OCI-M2 (cell line): Measurements from ENCODE around the gene C21orf91.

ENCODE experiments used
- DNase-seq: peaks from one replicate; lab custom pipeline; 2025; ENCODE audit not compliant: unreplicated experiment; lab: John Stamatoyannopoulos, UW

The C21orf91 gene

DNA sequence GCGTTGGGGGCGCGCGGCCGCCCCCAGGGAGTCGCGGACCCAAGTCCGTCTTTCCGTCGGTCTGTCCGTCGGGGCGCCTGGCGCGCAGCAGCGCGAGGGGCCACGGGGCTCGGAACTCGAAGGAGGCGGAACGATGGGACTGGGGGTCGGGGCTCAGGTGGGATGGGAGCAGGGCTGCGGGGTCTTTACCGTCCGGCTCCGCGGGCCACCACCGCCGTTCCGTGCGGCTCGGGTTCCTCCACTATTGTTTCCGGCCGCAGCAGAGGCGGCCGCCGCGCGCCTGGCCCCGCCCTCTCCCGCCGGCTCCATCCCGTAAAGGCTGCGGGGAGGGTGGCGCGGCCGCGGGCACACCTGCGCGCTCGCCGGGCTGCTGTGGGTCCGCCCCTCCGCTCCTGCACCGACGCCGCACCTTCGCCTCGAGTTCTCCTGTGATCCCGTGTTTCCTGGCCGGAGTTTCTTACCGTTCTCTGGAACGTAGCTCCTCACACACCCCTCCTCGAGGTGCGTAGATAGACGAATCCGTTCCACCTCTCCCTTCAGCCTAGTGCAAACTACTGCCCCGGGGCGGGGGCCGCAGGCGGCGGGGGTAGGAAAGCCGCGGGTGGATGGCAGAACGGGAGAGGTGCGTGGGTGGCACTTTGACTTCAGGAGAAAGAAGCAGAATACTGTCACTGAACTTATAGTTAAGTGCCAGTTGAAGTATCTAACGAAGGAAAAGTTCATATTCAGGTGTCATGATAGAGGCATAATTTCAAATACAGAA, at the start of gene C21orf91:
C21orf91 (minus strand) TSS at position 243 of the 763 bp plus-strand sequence. CDS start 1,038 bp downstream, outside the sequence.
- peak; percentile 39 for DNase-seq

- DNase-seq = no peak
Observed at GRCh38 chr21:17866590-17866989, 47.4 kb upstream of the C21orf91 start.

GRCh38 chr21:17859661-17860060, 40.5 kb upstream of the C21orf91 start:
- no peak for DNase-seq

GRCh38 chr21:17858747-17859146, 39.6 kb upstream of the C21orf91 start:
- DNase-seq = no peak

DNA sequence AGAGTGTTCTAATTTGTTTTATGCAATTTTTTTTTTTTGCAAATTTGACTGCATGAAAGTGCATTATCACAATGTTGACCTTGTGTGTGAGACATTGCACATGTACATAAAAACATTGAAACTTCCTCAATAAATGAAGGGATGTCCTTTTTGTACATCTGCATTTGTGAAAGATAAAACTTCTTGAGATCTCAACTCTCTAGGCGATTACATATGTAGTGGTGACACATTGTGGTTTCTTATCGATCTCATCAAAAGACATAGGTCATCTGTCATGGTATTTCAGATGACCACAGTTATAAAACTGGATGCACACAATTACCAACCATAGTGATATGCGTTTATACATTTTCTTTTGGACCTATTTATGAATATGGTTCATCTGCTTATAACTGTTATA, 35.6 kb upstream of the C21orf91 start:
- no peak for DNase-seq

DNA sequence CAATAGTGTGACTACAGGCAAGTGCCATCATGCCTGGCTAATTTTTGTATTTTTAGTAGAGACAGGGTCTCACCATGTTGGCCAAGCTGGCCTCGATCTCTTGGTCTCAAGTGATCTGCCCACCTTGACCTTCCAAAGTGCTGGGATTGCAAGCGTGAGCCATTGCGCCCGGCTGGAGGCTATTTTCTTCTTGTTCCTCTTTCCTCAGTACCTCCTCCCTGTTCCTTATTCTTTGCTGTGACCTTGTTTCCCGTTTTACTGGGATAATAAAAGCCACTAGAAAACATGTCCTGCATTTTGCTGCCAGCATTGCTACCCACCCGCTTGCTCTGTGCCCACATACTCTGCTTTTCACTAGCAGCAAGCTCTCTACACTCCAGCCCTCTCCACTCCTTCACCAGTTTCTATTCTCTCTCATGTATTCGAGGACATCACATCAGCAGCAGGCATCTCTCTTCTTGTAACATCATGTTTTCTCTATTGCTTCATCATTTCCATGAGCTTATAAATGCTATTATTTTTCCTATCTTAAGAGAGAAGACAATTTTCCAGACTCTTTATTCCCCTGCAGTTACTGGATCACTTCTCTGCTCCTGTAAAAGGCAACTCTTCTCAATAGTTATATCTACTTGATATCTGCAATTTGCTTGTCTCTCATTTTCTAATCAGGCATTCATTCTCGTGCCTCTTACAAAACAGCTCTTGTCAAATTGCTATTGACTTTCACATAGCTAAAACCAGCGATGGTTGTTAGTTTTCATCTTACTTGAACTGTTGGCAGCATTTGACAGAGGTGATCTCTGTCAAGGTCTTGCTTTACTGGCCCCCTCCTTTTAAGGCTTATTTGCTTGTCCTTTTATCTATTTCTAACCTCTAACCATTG, 34.5 kb upstream of the C21orf91 start:
- no peak for DNase-seq

GRCh38 chr21:17848228-17848627, 29.1 kb upstream of the C21orf91 start:
- no peak for DNase-seq

- no peak for DNase-seq
Observed at GRCh38 chr21:17841103-17841502, 21.9 kb upstream of the C21orf91 start.

DNA sequence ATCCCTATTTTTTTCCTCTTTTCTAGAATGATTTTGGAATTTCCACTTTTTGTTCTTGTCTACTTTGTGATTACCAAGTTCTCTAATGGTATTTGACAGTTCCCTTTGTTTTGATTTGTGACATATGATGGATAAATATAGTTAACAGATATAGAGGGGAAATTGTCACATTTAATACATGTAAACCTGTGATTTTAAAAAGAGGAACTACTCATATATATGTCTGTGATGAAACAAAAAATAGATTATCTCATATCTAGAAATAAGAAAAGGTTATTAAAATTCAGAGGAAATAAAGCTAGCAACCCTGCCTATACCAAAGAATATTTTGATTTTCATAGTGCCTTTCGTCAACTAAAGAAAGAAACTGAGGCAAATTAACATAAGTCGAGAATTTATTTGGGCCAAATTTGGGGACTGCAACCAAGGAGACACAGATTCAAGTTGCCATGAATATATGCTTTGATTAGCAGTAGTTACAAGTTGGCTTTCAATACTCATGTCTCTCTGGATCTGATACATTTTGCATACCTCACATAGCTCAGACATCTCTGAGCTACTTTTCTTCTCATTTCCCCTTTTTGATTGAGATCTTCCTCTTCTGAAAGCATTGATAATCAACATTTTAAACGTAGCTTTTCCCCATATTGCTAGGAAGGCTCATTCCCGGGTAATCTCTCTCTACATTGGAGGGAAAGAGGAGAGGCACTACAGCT, 15.6 kb upstream of the C21orf91 start:
- no peak for DNase-seq

- no peak for DNase-seq
Observed at GRCh38 chr21:17829472-17829871, 10.3 kb upstream of the C21orf91 start.

GRCh38 chr21:17828223-17828622, 9.1 kb upstream of the C21orf91 start:
- DNase-seq = no peak

DNA sequence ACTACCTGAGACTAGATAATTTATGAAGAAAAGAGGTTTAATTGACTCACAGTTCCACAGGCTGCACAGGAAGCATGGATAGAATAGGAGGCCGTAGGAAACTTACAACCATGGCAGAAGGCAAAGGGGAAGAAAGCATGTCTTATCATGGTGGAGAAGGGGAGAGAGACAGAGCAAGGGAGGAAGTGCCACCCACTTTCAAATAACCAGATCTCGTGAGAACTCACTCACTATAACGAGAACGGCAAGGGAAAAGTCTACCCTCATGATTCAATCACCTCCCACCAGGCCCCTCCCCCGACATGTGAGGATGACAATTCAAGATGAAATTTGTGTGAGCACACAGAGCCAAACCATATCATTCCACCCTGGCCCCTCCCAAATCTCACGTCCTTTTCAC, 4.7 kb upstream of the C21orf91 start:
- DNase-seq = no peak

GRCh38 chr21:17821121-17821520, 2.0 kb upstream of the C21orf91 start:
- no peak for DNase-seq

DNA sequence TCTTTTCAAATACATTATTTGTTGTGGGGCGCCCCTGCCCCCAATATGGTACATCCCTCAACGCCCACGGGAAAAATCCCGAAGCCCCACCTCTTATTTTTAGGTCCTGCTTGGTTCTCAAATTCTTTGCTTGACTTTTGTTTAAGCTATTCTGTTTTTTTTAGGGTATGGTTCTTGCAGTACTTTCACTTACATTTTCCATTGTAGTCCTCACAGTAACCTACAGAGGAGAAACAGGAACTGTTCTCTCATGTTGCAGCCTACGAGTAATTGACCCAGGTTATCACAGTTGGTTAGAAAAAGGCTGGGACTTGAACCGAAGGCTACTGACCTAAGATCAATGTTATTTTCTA, 697 bp upstream of the C21orf91 start:
- DNase-seq = no peak

GRCh38 chr21:17818186-17819113, 706 bp downstream of the C21orf91 start:
- no peak for DNase-seq

- DNase-seq = no peak
Observed at GRCh38 chr21:17813353-17813752, 5.8 kb downstream of the C21orf91 start.

GRCh38 chr21:17805966-17806365, 13.2 kb downstream of the C21orf91 start:
- no peak for DNase-seq

- no peak for DNase-seq
Observed at GRCh38 chr21:17803536-17803935, 15.6 kb downstream of the C21orf91 start.

- no peak for DNase-seq
Observed at GRCh38 chr21:17802572-17802971, 16.6 kb downstream of the C21orf91 start.

GRCh38 chr21:17799414-17800164, 19.6 kb downstream of the C21orf91 start:
- no peak for DNase-seq
